ENCODE measurements around the gene THADA.
A peak's percentile ranks its signal among the peaks of the same experiment; 100 is the strongest.
"Not testable (repeated sequence)": the region's sequence is repeated elsewhere in the genome, so short reads cannot be mapped to it uniquely, and the experiment has no call there.

THADA gene

GRCh38 chr2:43199492-43200488, 396.0 kb downstream of the THADA start:
- DNase-seq: no peak

- DNase-seq: no peak
Measured at GRCh38 chr2:43198263-43198662, 397.6 kb downstream of the THADA start.

GRCh38 chr2:43197588-43197896, 398.3 kb downstream of the THADA start:
- DNase-seq: no peak

- DNase-seq: no peak
Measured at GRCh38 chr2:43196768-43197587, 398.9 kb downstream of the THADA start.

- DNase-seq: no peak
Measured at GRCh38 chr2:43194121-43194869, 401.5 kb downstream of the THADA start.

GRCh38 chr2:43193652-43194120, 402.2 kb downstream of the THADA start:
- DNase-seq: no peak

GRCh38 chr2:43192744-43193651, 402.8 kb downstream of the THADA start:
- no peak for DNase-seq

- DNase-seq: no peak
Measured at GRCh38 chr2:43191947-43192516, 403.8 kb downstream of the THADA start.

- no peak for DNase-seq
Measured at GRCh38 chr2:43190311-43191052, 405.4 kb downstream of the THADA start.

GRCh38 chr2:43189861-43190260, 406.0 kb downstream of the THADA start:
- DNase-seq: not testable (repeated sequence)

- no peak for DNase-seq
Measured at GRCh38 chr2:43188561-43189386, 407.1 kb downstream of the THADA start.

- no peak for DNase-seq
Measured at GRCh38 chr2:43186679-43187374, 409.0 kb downstream of the THADA start.

- DNase-seq: no peak
Measured at GRCh38 chr2:43186321-43186678, 409.5 kb downstream of the THADA start.

GRCh38 chr2:43185146-43185545, 410.7 kb downstream of the THADA start:
- DNase-seq: no peak

- peak; percentile 52 for DNase-seq
Measured at GRCh38 chr2:43184339-43184895, 411.4 kb downstream of the THADA start.

GRCh38 chr2:43183743-43184142, 412.1 kb downstream of the THADA start:
- no peak for DNase-seq

GRCh38 chr2:43180897-43181296, 414.9 kb downstream of the THADA start:
- DNase-seq: no peak

All from fibroblast of skin of scalp (primary cell).